GM21360 (cell line): Measurements from ENCODE around the gene NMT1.

Experiments used
- ATAC-seq: cut with Tn5 transposase; IDR thresholded peaks from one replicate; pipeline ENCODE4 v1.9.1; 2021; ENCODE audit warnings: mild to moderate bottlenecking, moderate library complexity; ENCODE audit not compliant: unreplicated experiment

The NMT1 gene

DNA sequence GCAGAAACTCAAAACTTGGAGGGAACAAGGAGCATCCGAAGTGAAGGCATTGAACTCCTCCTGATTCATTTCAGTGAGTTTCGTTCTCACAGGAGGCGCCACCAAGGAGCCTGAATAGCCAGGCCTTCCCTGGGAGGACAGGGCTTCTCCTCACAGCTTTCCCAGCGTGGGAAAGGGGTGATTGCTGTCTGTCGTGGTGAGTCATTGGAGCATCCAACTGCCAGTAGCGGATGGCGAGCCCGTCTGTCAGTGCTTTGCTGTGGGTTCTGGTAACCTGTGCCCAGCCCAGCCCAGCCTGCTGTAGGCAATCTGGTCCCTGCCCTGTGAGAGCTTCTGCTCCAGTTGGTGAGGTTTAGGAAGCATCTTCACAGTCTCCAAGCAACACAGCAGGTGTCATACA lies 42.9 kb downstream of the NMT1 start:
- ATAC-seq = no peak

- no peak for ATAC-seq
Measured at GRCh38 chr17:45104497-45104896, 43.4 kb downstream of the NMT1 start.

DNA sequence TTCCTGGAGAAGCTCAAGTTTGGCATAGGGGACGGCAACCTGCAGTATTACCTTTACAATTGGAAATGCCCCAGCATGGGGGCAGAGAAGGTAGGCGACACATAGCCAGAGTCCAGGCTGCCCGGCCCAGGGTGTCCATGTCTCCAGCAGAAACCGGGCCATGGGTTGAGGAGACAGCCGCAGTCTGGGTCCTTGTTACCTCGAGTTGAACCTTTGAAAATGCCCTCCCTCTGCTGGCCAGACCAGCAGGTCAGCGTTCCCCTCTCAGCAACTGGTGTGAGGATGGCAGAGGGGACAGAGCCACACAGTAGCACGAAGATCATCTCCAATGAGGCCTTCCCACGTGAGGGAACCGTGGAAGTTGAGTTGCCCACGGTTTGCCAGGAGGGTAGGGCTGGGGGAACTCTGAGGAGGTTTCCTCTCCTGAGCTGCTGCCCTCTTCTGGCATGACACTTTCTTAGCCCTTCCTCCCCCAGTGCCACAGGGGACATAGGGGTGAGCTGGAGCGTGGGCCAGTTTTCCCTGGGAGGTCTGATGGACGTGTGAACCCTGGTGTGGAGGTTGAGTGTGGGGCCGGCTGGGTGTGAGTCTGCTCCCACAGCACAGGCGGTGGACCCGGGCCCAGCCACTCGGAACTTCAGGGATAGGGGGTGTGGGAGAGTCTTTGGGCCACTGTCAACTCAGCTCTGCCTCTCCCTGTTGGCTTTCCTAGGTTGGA lies 43.9 kb downstream of the NMT1 start:
- no peak for ATAC-seq

DNA sequence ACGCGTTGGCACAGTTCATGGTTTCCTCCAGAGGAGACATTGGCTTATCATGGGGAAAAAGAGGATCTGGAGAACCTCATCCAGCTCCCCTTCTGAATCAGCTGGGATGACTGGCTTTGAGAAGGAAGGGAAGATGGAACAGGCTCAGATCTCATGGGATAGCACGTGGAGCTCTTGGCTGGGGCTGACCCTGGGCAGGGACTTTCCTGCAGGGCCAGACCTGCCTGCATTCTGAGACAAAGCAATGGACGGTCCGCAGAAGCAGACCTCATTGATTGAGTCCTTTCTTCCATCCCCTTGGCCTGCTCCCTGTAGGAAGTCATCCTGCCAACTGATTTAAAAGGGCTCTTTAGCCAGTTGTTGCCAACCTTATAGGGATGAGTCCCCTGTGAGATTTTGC lies 45.0 kb downstream of the NMT1 start:
- ATAC-seq = no peak

- no peak for ATAC-seq
Measured at GRCh38 chr17:45106582-45106981, 45.5 kb downstream of the NMT1 start.

DNA sequence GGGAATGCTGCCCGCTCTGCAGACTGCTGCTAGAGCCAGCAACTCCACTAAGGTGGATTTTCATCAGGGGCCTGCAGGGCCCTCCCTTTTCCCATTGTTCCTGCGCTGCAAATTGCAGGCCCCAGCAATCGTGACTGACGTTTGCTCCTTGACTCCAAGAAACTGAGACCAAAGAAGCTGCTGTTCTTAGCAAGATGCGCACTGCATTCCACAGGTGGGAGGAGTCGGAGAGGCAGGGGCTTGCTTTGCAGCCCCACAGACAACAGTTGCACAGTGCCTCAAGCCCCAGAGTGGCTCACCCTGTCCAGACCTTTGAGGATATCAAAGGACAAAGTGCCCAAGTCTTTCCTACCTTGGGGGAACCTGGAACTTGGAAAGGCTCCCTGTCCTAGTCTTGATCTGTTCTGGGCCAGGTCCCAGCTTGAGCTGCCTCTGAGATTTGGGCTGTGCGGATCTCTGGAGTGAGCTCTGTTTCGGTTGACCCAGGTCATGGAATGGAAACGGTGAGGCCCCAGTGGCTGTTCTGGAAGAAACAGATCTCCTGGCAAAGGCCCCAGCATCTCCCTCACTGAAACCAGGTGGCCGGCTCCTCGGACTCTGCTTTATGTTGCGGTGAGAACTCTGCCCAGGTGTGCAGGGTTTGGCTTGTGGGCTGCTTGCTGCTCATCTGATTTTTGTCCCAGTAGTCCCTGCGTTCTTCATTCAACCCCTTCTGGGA lies 46.3 kb downstream of the NMT1 start:
- no peak for ATAC-seq

- ATAC-seq = no peak
Measured at GRCh38 chr17:45108051-45108450, 46.9 kb downstream of the NMT1 start.

DNA sequence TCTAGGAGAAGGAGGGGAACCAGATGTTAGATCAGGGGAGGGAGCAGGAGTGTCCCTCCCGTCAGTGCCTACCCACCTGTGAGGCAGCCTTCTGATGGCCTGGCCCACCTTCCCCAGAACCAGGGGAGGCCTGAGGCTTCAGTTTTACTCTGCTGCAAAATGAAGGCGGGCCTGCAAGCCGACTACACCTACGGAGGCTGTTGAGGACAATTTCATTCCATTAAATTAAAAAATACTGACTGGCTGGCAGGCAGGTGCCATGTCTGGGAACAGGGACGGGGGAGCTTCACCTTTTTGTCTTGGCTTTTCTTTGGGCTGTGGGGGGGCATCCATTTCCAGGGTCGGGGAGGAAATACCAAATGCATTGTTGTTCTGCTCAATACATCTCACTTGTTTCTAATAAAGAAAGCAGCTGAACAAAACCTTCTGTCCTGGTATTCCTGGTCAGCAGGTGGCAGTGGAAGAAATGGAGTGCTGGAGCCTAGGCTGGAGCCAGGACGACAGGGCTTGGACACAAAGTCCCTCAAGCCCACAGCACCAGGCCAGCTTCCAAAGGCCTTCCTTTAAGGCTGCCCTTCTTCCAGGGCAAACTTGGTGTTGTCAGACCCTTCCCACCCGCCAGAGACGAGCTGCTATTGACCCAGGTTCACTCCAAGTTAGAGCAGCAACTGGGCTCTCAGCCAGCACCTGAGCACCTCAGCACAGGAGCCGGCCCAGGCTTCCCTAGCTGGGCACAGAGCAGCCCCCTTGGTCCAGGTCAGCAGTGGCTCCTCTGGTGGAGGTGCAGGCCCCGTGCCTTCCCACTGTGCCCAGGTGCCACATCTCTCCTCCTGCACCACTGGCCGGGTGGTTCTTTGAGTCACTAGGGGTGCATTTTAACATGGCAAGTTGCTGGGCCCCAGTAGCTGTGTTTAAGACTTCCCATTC lies 47.7 kb downstream of the NMT1 start:
- no peak for ATAC-seq

GRCh38 chr17:45110676-45111611 lies 49.8 kb downstream of the NMT1 start:
- no peak for ATAC-seq

DNA sequence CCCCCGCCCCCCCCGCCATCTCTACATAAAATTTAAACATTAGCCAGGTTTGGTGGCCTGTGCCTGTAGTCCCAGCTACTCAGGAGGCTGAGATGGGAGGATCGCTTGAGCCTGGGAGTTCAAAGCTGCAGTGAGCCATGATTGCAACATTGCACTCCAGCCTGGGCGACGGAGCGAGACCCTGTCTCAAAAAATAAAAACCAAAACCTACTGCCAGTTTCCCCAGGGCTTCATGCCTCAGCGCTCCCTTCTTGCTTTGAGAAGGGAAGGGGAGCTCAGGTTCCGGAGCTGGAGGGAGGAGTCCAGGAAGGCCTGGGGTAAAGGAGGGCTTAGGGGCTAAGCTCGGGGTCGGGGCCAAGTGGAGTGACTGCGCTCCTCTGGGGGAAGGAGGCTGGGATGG lies 50.7 kb downstream of the NMT1 start:
- ATAC-seq = no peak

- ATAC-seq = no peak
Measured at GRCh38 chr17:45112559-45113423, 51.7 kb downstream of the NMT1 start.

- no peak for ATAC-seq
Measured at GRCh38 chr17:45113424-45113754, 52.3 kb downstream of the NMT1 start.

- ATAC-seq = no peak
Measured at GRCh38 chr17:45114117-45114932, 53.2 kb downstream of the NMT1 start.

GRCh38 chr17:45115015-45115625 lies 54.0 kb downstream of the NMT1 start:
- ATAC-seq = no peak

GRCh38 chr17:45115871-45116270 lies 54.8 kb downstream of the NMT1 start:
- no peak for ATAC-seq

GRCh38 chr17:45116434-45117016 lies 55.4 kb downstream of the NMT1 start:
- no peak for ATAC-seq

GRCh38 chr17:45117334-45117733 lies 56.2 kb downstream of the NMT1 start:
- ATAC-seq = no peak
